Mesothelial cell of epicardium (in vitro differentiated cells): ENCODE measurements around the gene PKP1. TPM values are rescaled to one million over a fixed set of nuclear protein-coding genes. Genes with fewer than 3 reads are reported as not detected.

Experiments used
- DNase-seq, 2 experiments: peaks; one replicate each; pipeline ENCODE4 v3.0.0; 2021; ENCODE audit warnings: low spot score in 2 of 2; ENCODE audit not compliant: unreplicated experiment in 2 of 2
- H3K27ac Mint-ChIP-seq: 2 replicates; pipeline ENCODE4 v1.8.0; 2021; ENCODE audit warnings: mixed read lengths
- H3K27me3 Mint-ChIP-seq: 2 replicates; pipeline ENCODE4 v1.8.0; 2021; ENCODE audit warnings: low read depth, mixed read lengths
- H3K36me3 Mint-ChIP-seq: 2 replicates; pipeline ENCODE4 v1.8.0; 2021; ENCODE audit warnings: mixed read lengths
- H3K4me1 Mint-ChIP-seq: 2 replicates; pipeline ENCODE4 v1.8.0; 2021; ENCODE audit warnings: mixed read lengths
- H3K4me3 Mint-ChIP-seq: 2 replicates; pipeline ENCODE4 v1.8.0; 2021; ENCODE audit warnings: mild to moderate bottlenecking, moderate library complexity, mixed read lengths
- H3K9me3 Mint-ChIP-seq: 2 replicates; pipeline ENCODE4 v1.8.0; 2021; ENCODE audit warnings: mixed read lengths
- total RNA-seq: library from RNA; stranded (reverse); gene quantifications from 3 replicates; pipeline ENCODE4 v1.2.1, GENCODE V29; 2021
- TF ChIP-seq, protein P1 (sequence below): fragments of 200-600 bp; sonication (generic); IDR thresholded peaks from one replicate; pipeline ENCODE4 v1.5.0; 2021; ENCODE audit warnings: antibody characterized with exemption; ENCODE audit not compliant: unreplicated experiment

Gene PKP1
- total RNA-seq, 1 donor from 2014 or later = 0.54 TPM

DNA sequence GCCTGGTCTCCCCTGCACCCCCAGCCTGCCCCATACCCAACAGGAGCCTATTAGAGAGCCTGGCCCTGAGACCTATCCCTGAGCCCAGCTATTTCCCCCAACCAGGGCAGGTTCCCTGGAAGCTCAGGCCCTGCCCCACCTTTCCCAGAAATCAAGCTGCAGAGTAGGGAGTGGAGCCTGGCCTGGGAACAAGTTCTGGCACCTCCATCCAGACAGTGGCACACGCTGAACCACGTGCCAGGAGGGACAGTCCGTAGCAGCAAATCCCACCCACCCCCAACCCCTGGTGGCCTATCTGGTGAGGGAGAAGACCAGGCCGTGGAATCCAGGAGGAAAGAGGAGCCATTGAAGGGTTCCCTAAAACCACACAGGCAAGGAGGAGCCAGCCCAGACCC is 71.6 kb downstream of the PKP1 start:
- Mint-ChIP-seq H3K27ac (no peak overlapping the region), H3K36me3 (no peaks in the 10 kb centered on the region), H3K9me3 (no peaks in the 10 kb centered on the region), H3K4me3 (no peak overlapping the region), H3K27me3 (no peaks in the 10 kb centered on the region), H3K4me1 (peaks cover 17% of the 10 kb centered on the region)
- no peak for DNase-seq
- TF ChIP-seq, protein P1, sequence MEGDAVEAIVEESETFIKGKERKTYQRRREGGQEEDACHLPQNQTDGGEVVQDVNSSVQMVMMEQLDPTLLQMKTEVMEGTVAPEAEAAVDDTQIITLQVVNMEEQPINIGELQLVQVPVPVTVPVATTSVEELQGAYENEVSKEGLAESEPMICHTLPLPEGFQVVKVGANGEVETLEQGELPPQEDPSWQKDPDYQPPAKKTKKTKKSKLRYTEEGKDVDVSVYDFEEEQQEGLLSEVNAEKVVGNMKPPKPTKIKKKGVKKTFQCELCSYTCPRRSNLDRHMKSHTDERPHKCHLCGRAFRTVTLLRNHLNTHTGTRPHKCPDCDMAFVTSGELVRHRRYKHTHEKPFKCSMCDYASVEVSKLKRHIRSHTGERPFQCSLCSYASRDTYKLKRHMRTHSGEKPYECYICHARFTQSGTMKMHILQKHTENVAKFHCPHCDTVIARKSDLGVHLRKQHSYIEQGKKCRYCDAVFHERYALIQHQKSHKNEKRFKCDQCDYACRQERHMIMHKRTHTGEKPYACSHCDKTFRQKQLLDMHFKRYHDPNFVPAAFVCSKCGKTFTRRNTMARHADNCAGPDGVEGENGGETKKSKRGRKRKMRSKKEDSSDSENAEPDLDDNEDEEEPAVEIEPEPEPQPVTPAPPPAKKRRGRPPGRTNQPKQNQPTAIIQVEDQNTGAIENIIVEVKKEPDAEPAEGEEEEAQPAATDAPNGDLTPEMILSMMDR = no peak

DNA sequence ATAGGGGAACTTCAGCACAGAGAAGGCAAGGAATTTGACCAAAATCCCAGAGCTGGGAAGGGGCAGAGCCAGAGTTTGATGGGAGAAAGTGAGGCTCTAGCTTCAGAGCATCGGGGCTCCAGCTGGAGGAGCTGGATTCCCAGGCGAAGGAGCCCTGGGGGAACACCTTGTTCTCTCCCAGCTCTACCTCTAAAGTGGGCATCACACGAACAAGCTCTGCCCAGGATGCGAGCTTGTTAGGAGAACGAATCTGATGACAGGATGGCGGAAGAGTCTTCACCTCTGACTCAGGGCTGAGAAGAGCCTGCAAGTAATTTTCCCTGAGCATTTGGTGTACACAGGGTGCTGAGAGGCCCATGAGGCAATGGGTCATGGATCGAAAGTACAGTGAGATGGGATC is 72.2 kb downstream of the PKP1 start:
- TF ChIP-seq, protein P1 = no peak
- Mint-ChIP-seq H3K27me3 (no peaks in the 10 kb centered on the region), H3K9me3 (no peaks in the 10 kb centered on the region), H3K27ac (no peak overlapping the region), H3K4me3 (no peak overlapping the region), H3K4me1 (peaks cover 17% of the 10 kb centered on the region), H3K36me3 (no peaks in the 10 kb centered on the region)
- DNase-seq = no peak

DNA sequence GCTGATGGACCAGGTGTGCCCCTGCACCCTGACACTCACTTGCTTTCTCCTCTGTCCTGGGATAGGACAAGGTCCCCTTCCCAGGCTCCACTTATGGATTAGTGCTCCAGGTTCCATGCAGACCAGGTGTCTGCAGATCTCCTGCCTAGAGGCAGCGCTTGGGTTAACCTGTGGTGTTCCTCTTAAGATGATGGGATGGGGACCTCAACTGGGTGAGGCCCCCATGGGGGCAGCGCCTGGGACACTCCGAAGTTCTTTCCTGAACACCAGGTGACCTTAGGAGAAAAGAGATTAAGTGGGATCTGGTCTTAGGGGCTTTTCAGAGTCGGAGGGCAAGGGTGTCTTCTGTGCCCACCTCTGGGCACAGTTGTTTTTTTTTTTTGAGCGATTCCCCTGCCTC is 72.9 kb downstream of the PKP1 start:
- DNase-seq = no peak
- H3K27me3 Mint-ChIP-seq = no peaks in the 10 kb centered on the region
- no peaks in the 10 kb centered on the region for H3K9me3 Mint-ChIP-seq
- no peak overlapping the region for H3K4me3 Mint-ChIP-seq
- no peaks in the 10 kb centered on the region for H3K36me3 Mint-ChIP-seq
- TF ChIP-seq, protein P1 = no peak
- peaks cover 17% of the 10 kb centered on the region for H3K4me1 Mint-ChIP-seq
- H3K27ac Mint-ChIP-seq = no peak overlapping the region

DNA sequence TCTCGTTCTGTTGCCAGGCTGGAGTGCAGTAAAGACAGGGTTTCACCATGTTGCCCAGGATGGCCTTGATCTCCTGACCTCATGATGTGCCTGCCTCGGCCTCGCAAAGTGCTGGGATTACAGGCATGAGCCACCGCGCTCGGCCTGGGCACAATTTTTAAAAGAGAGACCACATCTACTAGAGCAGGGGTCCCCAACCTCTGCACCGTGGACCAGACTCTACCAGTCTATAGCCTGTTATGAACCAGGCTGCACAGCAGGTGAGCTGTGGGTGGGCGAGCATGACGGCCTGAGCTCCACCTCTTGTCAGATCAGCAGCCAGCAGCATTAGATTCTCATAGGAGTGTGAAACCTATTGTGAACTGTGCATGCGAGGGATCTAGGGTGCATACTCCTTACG is 73.4 kb downstream of the PKP1 start:
- no peak for DNase-seq
- Mint-ChIP-seq H3K4me1 (peaks cover 17% of the 10 kb centered on the region), H3K27me3 (no peaks in the 10 kb centered on the region), H3K36me3 (no peaks in the 10 kb centered on the region), H3K9me3 (no peaks in the 10 kb centered on the region), H3K27ac (no peak overlapping the region), H3K4me3 (no peak overlapping the region)
- TF ChIP-seq, protein P1 = no peak

DNA sequence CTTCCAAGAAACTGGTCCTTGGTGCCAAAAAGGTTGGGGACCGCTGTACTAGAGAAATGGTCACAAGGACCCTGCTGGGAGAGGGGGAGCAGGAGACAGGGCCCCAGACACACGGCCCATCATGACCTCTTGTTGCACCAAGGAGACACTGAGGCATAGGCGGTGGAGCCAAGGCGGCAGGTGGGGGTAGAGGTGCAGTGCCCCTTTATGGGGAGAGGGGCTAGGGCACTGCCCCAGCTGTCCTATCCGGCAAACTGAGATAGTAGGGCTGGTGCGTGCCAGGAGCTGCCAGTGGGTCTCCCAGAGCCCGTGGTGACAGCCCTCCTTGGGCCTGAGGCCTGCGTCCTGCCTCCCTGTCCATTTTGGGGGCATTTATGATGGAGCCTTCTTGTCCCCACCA is 73.9 kb downstream of the PKP1 start:
- Mint-ChIP-seq H3K27me3 (no peaks in the 10 kb centered on the region), H3K36me3 (no peaks in the 10 kb centered on the region), H3K27ac (no peak overlapping the region), H3K9me3 (no peaks in the 10 kb centered on the region), H3K4me1 (peaks cover 17% of the 10 kb centered on the region), H3K4me3 (no peak overlapping the region)
- TF ChIP-seq, protein P1 = no peak
- no peak for DNase-seq

DNA sequence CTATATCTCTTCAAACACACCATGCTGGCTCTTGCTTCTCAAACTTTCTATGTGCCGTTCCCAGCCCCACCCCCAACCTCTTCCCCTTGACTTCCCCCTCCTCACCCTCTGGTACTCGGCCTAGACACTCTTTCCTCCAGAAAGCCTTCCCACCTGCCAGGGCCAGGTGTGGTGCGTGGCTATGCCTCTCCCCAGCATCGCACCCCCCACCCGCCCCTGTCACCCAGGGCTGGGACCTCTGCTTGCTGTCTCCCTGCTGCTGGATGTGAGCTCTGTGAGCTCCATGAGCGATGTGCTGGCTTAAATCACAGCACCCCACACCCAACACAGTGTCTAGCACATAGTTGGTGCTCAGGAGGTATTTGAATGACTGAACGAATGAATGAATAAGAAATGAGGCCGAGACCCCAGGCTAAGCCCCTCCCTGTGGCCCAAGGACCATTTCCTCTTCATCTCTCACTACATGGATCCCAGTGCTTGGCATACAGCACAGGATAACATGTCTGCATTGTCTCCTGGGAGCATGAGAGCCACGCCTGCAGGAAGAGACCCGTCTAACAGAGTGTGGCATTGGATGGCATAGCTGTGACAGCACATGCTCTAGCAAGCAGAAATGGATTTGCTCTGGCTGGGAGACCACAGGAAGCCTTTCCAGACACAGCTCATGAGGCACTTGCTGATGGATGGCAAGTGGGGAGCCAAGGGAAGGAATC is 74.5 kb downstream of the PKP1 start:
- TF ChIP-seq, protein P1 = no peak
- Mint-ChIP-seq H3K4me1 (peaks cover 17% of the 10 kb centered on the region), H3K9me3 (no peaks in the 10 kb centered on the region), H3K27ac (no peak overlapping the region), H3K36me3 (no peaks in the 10 kb centered on the region), H3K4me3 (no peak overlapping the region), H3K27me3 (no peaks in the 10 kb centered on the region)
- no peak for DNase-seq
